HG03064 (cell line): Measurements from ENCODE around the gene TRERF1.

Experiments
- ATAC-seq: cut with Tn5 transposase; IDR thresholded peaks from one replicate; pipeline ENCODE4 v1.9.1; 2021; ENCODE audit warnings: low read depth; ENCODE audit not compliant: unreplicated experiment

The TRERF1 gene

DNA sequence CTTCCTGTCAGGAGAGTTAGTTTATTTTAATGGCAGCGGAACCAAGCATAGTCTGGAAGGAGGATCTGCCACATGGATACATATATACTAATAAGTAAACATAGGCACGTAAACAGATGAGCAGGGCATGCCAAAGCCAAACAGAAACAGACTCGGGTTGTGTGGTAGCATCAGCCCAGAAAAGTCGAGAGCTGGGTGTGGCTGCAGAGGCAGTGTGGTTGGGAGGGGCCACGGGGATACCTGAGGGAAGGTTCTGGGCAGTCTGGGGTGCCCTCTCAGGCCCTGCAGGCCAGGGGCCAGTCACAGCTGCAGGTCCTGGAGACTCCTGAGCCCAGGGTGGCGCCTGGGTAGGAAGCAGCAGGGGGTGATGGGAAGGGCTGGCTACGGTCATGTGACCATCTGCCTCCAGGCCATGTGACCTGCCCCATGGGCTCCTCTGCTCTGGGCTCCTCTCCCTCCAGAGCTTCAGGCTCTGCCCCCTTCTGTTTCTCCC lies 191.3 kb downstream of the TRERF1 start:
- ATAC-seq = no peak

DNA sequence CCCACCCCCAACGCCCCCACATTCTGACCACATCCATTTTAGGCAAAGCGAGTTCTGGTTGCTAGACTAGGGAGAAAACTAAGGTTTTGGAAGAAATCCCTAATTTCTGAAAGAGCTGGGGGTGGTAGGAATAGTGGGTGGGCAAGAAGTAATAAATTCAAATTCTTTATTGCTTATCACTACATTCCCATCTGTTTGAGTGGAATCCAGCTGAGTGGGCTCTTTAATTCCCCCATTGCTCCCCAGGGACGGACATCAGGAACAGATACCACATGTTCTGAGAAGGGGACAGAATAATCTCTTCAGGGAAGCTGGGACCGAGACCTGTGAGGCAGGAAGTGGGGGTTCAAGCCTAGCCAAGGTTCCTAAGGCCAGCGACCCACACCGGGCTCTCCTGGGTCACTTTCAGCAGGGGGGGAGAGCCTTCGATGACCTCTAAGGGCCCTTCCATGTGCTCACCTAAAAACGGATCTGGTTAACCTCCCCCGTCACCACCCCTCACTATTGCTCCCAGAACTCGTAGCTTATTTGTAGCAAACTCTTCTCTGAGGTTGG lies 191.8 kb downstream of the TRERF1 start:
- ATAC-seq = no peak

DNA sequence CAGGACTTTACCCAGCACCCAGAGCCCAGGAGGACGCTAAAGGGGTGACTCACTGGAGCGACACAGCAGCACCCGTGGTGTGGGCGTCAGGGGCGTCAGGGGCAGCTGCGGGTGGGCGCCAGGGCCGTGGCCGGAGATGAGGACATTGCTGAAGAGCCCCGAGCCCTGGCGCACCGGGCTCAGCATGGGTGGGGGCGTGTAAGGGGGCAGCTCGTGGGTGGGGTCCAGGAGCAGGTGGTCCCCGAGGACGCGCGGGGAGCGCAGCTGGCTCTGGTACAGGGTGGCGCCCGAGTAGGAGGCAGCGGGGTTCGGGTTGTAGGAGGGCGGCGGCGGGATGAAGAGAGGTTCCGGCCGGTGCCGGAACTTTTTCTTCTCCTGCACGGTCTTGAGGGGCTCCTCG lies 192.4 kb downstream of the TRERF1 start:
- no peak for ATAC-seq

DNA sequence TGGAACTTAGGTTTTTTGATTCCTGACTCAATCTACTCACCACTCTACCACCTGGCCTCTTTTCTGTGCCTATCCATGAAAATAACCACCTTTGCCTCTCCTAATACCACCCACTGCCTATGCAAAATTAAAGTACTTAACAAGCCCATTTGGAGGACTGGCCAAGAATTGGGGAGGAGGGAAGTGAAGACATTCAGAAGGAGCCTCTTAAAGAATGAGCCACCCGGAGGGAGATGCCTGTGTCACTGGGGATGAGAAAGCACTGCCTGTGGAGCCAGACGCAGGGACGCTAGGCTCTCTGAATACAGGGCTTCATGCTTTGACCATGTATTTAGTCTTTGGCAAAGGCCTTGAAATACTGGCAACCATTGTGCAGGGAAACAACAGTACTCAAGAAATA lies 194.1 kb downstream of the TRERF1 start:
- ATAC-seq = no peak

DNA sequence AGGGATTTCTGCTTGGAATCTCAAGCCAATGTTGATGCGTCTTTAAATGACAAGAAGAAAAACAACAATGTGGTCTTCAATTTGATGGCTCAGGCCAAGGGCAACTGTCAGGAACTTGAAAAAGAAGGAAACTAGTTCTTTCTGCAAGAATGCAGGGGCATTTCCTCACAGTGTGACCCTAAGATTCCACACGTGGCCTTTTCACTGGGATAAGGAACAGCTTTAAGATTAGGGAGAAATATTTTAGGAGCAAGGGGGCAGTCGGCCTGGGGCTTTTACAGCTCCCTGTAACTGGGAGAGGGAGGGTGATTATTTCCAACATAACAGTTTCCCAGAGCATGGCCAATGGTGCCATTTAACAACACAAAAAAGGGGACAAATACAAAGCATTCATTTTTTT lies 194.7 kb downstream of the TRERF1 start:
- ATAC-seq = no peak

DNA sequence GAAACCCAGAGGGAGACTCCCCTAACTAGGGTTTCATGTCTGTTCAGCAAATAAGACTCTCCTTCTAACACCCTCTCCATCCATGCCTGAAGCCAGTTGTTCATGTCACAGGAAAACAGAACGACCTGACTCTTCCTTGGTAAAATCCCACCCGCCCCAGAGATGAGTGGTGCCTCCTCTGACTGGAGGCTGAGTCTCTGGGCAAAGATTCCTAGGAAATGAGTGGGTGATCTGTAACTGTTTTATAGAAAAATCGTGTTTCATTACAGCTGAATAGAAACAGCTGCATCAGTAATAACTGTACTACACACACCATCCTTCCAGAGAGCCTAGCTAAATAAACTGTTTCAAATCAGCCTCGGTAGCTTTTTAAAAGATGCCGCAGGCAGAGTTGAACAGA lies 196.7 kb downstream of the TRERF1 start:
- no peak for ATAC-seq

DNA sequence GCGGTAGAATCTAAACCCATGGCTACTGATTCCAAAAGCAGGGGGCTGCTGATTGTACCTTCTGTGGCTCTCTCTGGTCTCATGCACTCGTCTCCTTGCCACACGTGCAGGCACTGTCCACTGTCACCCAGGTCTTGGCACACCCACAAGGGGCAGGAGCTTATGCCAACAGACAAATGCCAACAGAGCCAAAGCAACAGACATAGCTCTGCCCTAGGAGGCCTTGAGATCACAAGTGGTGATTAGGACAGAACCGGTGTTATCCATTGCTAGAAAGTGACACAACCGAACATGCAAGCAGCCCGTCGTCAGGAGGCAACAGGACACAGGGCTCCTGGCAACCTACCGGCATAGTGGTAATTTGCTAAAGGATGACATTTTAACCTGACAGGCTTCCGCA lies 197.2 kb downstream of the TRERF1 start:
- no peak for ATAC-seq

DNA sequence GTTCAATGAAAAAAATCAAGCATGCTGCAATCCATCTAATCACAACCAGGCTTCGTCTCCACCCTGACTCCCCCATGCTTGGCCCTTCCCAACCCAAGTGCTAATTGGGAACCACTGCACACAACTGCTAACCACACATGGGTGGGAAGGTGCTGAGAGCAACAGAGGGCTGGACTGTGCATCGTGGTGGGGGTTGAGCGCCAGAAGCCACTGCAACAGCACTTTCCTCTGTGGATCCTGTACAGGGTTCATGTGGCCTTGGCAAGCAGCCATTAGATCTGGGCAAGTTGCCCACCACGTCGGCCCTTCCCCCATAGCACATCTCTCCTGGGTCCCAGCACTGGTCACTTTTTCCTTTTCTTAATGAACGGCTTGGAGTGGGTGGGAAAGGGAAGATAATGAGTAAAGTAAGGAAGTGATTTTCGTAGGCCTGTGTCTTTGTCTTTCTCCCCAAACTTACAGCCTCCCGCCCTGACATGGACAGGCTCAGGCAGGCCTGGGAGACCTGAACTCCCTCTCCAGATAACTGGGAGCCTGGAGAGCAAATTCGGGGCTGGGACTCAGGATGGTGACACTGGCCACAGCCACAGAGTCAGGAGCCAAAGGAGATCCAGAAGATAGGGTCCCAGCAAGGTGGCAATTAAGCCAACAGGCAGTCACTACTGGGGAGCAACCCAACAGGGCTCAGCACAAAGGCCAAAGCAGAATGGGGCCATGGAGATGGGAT lies 199.7 kb downstream of the TRERF1 start:
- ATAC-seq = no peak

DNA sequence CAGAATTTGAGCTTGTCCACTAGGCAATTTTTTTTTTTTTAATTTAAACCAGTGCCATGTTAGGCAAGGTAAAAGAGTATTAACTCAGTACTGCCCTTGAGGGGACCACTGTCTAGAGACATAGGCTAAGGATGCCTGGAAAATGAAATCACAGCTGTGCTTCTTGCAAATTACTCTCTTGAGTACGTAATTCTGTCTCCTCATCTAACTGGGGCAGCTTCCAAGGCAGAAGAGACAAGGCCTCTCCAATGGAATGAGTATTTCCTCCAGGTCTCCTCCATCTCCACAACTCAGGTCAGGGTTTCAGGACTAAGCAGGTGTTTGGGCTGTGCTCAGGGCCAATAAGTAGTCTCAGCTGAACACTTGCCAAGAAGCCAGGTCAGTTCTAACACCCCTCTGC lies 200.2 kb downstream of the TRERF1 start:
- ATAC-seq = no peak

DNA sequence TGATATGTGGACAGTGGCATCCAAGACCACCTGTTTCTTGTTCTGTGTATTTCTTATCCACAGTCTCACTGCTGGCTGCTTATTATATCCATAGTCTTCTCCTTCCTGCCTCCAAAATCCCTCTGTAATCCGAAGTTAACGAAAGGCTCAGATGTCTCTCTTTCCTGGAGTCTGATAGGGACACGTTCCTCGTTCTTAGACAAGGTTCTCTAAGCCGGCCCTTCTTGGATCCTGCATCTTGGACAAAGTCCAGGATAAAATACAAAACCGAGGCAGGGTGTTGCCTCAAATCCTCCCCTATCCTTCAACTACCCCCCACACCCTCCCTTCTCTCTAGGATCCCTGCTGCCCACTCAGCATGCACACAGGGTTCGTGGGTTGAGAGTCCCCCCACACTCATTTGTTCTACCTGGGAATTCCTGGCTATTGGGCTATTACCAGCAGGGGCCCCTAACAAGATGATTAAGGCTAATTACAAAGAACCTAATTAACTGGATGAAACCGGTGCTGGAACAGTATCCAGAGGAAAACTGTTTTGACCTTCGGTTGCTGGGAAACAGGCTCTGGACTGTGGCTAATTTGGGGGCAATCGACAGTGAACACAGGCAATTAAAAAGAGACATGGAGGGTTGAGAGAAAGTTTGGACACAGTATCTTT lies 201.3 kb downstream of the TRERF1 start:
- no peak for ATAC-seq

DNA sequence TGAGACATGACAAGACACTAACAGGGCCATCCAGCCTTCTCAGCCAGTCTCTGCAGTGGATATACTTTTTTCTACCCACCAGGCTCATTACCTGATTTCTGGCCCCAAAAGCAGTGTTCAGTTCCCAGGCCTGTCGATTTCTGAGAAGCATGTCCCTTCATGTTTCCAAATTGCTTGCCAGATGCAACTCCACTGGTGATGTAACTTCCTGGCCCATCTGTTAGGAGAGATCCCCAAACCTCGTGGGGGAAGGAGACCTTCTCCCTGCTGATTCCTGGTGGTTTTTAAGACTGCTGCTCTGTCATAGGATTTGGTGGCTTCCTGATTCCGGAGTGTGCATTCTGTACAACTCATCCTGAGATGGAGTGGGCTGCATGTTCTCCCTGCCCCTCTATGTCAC lies 202.4 kb downstream of the TRERF1 start:
- ATAC-seq = no peak

DNA sequence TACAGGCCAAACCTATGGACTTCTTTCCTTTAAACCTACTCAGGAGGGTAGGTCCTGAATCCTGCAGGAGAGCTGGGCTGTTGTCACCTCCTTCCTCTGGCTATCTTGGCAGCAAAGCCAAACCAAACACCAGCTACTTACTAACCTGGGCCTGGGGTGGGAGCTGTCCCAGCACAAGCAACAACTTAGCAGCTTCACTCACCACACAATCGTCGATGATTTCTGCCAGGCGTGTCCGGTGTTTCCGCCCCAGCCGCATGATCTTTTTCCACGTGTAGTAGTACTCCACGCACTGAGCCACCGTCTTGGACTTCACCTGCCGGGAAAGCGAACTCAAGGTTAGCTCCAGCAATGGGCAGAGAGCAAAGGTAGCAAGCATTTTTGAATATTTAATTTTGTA lies 208.7 kb downstream of the TRERF1 start:
- no peak for ATAC-seq

DNA sequence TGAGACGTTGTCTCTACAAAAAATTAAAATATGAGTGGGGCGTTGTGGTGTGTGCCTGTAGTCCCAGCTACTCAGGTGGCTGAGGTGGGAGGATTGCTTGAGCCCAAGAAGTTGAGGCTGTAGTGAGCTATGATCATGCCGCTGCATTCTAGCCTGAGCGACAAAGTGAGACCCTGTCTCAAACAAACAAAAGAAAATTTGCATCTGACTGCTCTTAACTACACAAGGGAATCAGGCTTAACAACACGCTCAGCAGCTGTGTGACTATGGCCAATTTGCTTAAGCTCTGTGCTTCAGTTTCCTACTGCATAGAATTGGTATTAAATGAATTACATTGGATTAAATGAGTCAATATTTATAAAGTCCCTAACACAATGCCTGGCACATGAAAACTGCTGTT lies 209.8 kb downstream of the TRERF1 start:
- ATAC-seq = no peak

DNA sequence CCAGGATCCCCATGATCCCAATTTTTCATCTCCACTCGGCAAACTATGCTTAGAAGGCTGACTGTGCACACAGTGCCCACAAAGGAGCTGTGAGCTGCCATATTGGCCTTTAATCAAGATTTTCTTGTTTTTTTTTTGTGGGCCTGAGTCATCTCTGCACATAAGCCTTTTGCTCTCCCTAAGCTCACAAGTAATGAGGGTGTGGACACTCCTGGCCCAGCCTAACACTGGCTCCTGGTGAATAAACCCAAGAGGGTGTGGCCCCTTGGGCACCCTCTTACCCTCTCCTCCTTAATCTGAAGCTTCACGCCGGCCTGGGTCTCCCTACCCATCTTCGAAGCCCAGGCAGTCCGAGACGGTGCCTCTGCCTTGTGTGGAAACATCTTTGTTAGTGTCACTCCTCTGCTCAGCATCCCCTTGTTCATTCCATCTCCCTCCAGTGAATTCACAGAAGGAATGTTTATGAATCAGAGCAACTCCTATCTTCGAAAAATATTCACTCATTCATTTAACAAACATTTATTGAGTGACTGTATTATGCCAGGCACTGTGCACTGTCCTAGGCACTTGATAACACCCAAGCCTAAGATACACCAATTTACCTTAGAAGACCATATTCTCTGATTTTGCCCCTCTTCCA lies 211.9 kb downstream of the TRERF1 start:
- ATAC-seq = no peak

DNA sequence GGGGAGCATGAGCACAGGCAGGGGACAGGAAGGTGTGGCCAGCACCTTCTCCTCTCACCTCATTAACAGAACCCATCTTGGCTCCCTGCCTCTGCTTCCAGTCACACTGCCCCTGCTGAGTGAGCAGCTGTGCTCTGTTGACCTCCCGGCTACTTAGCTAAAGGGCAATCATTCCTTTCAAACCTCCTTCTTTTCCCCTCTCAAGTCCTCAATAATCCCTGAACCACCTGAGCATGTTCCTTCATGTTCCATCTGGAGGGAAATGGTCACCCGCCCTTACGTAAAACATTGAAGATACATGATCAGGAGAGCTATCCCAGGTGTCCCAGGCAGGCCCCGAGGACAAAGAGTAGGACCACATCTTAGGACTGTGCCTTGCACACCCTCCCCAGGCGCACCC lies 212.4 kb downstream of the TRERF1 start:
- no peak for ATAC-seq

DNA sequence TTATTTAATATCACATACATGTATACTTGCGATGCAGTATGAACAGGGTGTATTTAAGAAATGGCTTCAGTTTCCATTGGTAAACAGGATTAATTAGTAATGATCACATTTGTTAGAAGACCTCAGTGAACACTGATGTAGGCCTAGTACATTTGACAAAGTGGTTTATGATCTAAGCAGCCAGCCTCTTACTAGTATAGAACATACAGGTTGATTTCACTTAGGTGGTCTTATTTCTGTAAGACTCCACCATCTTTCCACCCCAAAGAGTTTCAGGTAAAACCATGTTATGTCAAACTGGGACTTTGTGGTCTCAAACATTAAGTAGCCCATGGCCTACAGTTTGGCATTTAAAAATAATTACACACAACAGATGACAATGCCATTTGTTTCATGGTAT lies 213.9 kb downstream of the TRERF1 start:
- ATAC-seq = no peak

DNA sequence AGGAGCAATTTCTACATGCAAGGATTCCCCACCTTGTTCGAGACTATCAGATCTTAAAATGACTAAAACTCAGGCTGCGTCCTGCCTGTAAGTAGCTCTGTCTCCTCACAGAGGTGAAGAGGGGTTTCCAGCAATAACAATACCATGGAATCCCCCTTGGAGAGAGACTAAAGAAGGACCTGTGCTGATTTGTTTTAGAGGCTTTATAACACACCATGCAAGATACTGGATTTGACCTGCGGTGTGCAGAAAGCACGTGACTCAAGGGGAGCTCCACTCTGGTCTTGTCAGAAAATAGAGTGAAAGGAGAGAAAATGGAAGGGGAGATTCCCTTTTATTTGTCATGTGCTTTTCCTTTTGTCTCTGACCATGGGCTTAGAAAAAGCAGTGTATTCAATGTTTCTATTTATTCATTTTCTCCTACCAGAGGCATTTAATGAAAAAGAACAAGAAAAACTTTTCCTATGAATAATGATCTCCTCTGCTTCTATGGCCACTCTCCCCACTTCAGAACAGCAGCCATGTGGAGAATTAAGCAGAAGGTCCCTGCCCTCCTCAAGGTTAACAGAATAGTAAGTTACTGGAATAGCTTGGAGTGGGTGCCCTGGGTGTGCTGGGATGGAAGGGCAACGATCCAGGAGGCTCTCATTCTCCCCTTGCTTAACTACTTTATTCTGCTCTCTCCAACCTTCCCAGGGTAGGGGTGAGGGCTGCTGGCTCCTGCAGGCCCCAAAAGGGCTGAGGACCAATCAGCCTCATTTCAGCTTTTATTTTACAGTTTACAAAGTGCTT lies 214.8 kb downstream of the TRERF1 start:
- no peak for ATAC-seq

DNA sequence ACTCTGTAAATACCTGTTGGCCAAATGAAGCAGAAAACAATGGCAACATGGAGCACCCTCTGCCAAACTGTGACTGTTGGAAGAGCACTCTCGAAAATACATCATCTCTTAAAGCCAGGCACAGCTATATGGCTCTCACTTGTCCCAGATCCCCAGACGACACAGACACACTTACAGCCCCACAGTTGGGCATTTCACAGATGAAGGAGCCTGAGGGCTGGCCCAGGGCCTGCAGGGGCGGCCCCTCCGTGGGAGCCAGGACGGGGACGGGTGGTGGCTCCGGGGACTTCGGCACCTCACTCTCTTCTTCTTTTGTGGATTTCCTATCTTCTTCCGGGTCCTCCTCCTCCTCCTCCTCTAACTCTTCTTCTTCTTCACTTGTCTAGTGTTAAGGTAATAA lies 215.7 kb downstream of the TRERF1 start:
- ATAC-seq = no peak

DNA sequence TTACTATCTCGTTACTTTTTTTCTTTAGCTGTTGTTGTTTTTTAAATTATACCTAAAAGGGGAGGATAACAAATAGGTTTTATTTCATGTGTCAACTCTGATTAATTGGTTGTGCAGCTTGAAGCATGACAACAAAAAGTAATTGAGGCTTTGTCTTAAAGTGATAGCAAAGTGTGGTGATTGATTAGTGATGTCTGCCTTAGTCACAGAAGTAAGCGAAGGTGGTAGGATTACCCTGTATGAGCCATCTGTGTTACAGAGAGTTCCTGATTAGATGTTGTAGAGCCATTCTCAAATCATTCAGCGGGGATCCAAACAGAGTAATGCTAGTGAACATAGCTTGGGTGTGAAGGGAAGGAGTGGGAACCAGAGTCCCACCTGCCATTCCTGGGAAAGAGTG lies 219.7 kb downstream of the TRERF1 start:
- no peak for ATAC-seq

DNA sequence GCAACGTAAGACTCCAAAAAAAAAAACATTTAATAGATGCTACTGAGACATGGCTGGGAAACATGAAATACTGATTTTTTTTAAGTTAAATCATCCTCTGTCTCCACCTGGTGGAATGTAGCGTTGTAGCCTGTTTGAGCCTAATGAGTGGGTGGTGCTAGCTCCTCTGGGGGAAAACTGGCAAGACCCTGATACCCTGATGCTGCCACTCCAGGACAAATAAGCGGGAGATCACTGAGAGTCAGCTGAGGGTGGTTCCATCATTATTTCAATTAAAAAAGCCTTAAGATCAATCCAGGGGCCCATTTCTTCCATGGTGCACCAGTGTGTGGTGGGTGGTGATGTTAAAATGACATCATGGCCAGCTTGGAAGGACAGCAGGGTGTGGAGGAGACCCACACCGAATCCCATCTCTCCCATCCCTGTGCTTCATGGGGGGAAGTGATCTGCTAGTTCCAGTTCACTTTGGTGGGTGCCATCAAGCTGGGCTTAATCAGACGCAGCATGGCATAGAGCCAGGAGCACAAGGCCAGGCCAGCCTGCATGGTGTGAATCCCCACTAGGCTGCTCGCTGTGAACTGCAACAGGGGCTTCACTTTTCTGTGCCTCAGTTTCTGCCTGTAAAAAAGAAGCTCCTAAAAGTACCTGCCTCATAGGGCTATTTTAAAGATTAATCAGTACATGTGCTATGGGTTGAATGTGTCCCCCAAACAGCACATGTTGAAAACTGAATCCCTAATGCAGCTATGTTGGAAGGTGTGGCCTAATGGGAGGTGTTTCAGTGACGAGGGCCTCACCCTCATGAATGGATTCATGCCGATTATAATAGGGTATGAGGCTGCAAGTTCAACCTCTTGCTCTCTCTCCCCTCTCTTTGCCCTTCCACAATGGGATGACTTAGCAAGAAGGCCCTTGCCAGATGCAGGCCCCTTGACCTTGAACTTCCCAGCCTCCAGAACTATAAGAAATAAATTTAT lies 221.1 kb downstream of the TRERF1 start:
- no peak for ATAC-seq
